ENCODE results near the gene DHX38.

The DHX38 gene

GRCh38 chr16:72122916-72123315 lies 29.3 kb downstream of the DHX38 start:
- no peak for DNase-seq (ENCODE audit: low spot score)

- no peak for DNase-seq (ENCODE audit: low spot score)
These were observed 29.8 kb downstream of the DHX38 start for GRCh38 chr16:72123426-72123825.

- no peak for DNase-seq (ENCODE audit: low spot score)
These were observed 30.5 kb downstream of the DHX38 start for GRCh38 chr16:72124148-72124547.

- DNase-seq (ENCODE audit: low spot score) = peak; percentile 66
These were observed 31.4 kb downstream of the DHX38 start for GRCh38 chr16:72124761-72125634.

GRCh38 chr16:72125635-72126428 lies 32.2 kb downstream of the DHX38 start:
- no peak for DNase-seq (ENCODE audit: low spot score)

- DNase-seq (ENCODE audit: low spot score) = no peak
These were observed 32.8 kb downstream of the DHX38 start for GRCh38 chr16:72126429-72126765.

GRCh38 chr16:72128701-72129100 lies 35.1 kb downstream of the DHX38 start:
- DNase-seq (ENCODE audit: low spot score) = no peak

GRCh38 chr16:72129976-72130656 lies 36.5 kb downstream of the DHX38 start:
- DNase-seq (ENCODE audit: low spot score) = no peak

GRCh38 chr16:72131036-72131435 lies 37.4 kb downstream of the DHX38 start:
- no peak for DNase-seq (ENCODE audit: low spot score)

GRCh38 chr16:72132726-72133125 lies 39.1 kb downstream of the DHX38 start:
- no peak for DNase-seq (ENCODE audit: low spot score)

- DNase-seq (ENCODE audit: low spot score) = no peak
These were observed 40.9 kb downstream of the DHX38 start for GRCh38 chr16:72134507-72134906.

- DNase-seq (ENCODE audit: low spot score) = no peak
These were observed 43.9 kb downstream of the DHX38 start for GRCh38 chr16:72137380-72138063.

GRCh38 chr16:72138064-72138572 lies 44.5 kb downstream of the DHX38 start:
- no peak for DNase-seq (ENCODE audit: low spot score)

- DNase-seq (ENCODE audit: low spot score) = no peak
These were observed 46.3 kb downstream of the DHX38 start for GRCh38 chr16:72139908-72140307.

GRCh38 chr16:72142476-72142875 lies 48.8 kb downstream of the DHX38 start:
- DNase-seq (ENCODE audit: low spot score) = no peak

GRCh38 chr16:72149676-72150464 lies 56.2 kb downstream of the DHX38 start:
- DNase-seq (ENCODE audit: low spot score) = no peak

GRCh38 chr16:72159386-72159785 lies 65.7 kb downstream of the DHX38 start:
- no peak for DNase-seq (ENCODE audit: low spot score)

- no peak for DNase-seq (ENCODE audit: low spot score)
These were observed 66.2 kb downstream of the DHX38 start for GRCh38 chr16:72159801-72160200.

GRCh38 chr16:72162105-72162692 lies 68.6 kb downstream of the DHX38 start:
- no peak for DNase-seq (ENCODE audit: low spot score)
